ENCODE results near the gene AQP1.

Gene AQP1

GRCh38 chr7:30927040-30927439, 15.4 kb downstream of the AQP1 start:
- TF ChIP-seq CTCF (IDR thresholded peaks at IDR 0.05; ENCODE audit: insufficient read depth, low read depth, low read length, missing control alignments) = no peak
- no peak overlapping the region for H3K4me3 ChIP-seq (ENCODE audit: low read depth, low read length)
- DNase-seq (ENCODE audit: low read depth) = no peak

GRCh38 chr7:30927559-30927958, 15.9 kb downstream of the AQP1 start:
- no peak for DNase-seq (ENCODE audit: low read depth)
- no peak overlapping the region for H3K4me3 ChIP-seq (ENCODE audit: low read depth, low read length)
- TF ChIP-seq CTCF (IDR thresholded peaks at IDR 0.05; ENCODE audit: insufficient read depth, low read depth, low read length, missing control alignments) = no peak

- H3K4me3 ChIP-seq (ENCODE audit: low read depth, low read length) = no peak overlapping the region
- DNase-seq (ENCODE audit: low read depth) = no peak
- no peak for TF ChIP-seq CTCF (IDR thresholded peaks at IDR 0.05; ENCODE audit: insufficient read depth, low read depth, low read length, missing control alignments)
Measured at GRCh38 chr7:30928254-30928872, 16.7 kb downstream of the AQP1 start.

GRCh38 chr7:30929686-30930085, 18.0 kb downstream of the AQP1 start:
- no peak for TF ChIP-seq CTCF (IDR thresholded peaks at IDR 0.05; ENCODE audit: insufficient read depth, low read depth, low read length, missing control alignments)
- H3K4me3 ChIP-seq (ENCODE audit: low read depth, low read length) = no peak overlapping the region
- no peak for DNase-seq (ENCODE audit: low read depth)

GRCh38 chr7:30930621-30931020, 19.0 kb downstream of the AQP1 start:
- no peak for DNase-seq (ENCODE audit: low read depth)
- TF ChIP-seq CTCF (IDR thresholded peaks at IDR 0.05; ENCODE audit: insufficient read depth, low read depth, low read length, missing control alignments) = no peak

GRCh38 chr7:30931161-30931928, 19.7 kb downstream of the AQP1 start:
- no peak overlapping the region for H3K4me3 ChIP-seq (ENCODE audit: low read depth, low read length)
- TF ChIP-seq CTCF (IDR thresholded peaks at IDR 0.05; ENCODE audit: insufficient read depth, low read depth, low read length, missing control alignments) = no peak
- DNase-seq (ENCODE audit: low read depth) = no peak

More at GRCh38 chr7:30930621-30931020, 19.0 kb downstream of the AQP1 start:
- no peak overlapping the region for H3K4me3 ChIP-seq (ENCODE audit: low read depth, low read length)

Data from GM12865 (cell line).